H9 (cell line): Measurements from ENCODE around the gene GAL3ST1. TPM values are rescaled to one million over a fixed set of nuclear protein-coding genes. Genes with fewer than 3 reads are reported as not detected.

Source experiments
- DNase-seq: peaks from one replicate; pipeline ENCODE4 v3.0.0-alpha.2; 2017
- H2AFZ ChIP-seq: one replicate; pipeline ENCODE4 v1.6.1; 2013; ENCODE audit warnings: mild to moderate bottlenecking, low read length, control low read depth, moderate library complexity
- H2AK5ac ChIP-seq: 2 replicates; pipeline ENCODE4 v1.6.1; 2013; ENCODE audit warnings: low read length, control low read depth, mixed read lengths; ENCODE audit not compliant: insufficient read length
- H2BK120ac ChIP-seq: one replicate; pipeline ENCODE4 v1.6.1; 2013; ENCODE audit warnings: low read depth, mild to moderate bottlenecking, low read length, control low read depth, inconsistent platforms; ENCODE audit not compliant: poor library complexity, severe bottlenecking
- H2BK12ac ChIP-seq: 2 replicates; pipeline ENCODE4 v1.6.1; 2013; ENCODE audit warnings: low read length, control low read depth, mixed read lengths, low read depth; ENCODE audit not compliant: insufficient read length
- H2BK15ac ChIP-seq: 2 replicates; pipeline ENCODE4 v1.6.1; 2013; ENCODE audit warnings: low read depth, low read length, control low read depth
- H2BK20ac ChIP-seq: one replicate; pipeline ENCODE4 v1.6.1; 2013; ENCODE audit warnings: low read depth, mild to moderate bottlenecking, low read length, control low read depth, inconsistent platforms; ENCODE audit not compliant: poor library complexity, severe bottlenecking
- H2BK5ac ChIP-seq: 2 replicates; pipeline ENCODE4 v1.6.1; 2013; ENCODE audit warnings: low read length, control low read depth, mixed read lengths; ENCODE audit not compliant: insufficient read length
- H3K14ac ChIP-seq: 2 replicates; pipeline ENCODE4 v1.6.1; 2013; ENCODE audit warnings: low read length, control low read depth; ENCODE audit not compliant: insufficient read depth
- H3K18ac ChIP-seq: 2 replicates; pipeline ENCODE4 v1.6.1; 2013; ENCODE audit warnings: low read depth, mild to moderate bottlenecking, mixed read lengths, low read length, control low read depth; ENCODE audit not compliant: insufficient read length
- H3K23ac ChIP-seq: 2 replicates; pipeline ENCODE4 v1.6.1; 2013; ENCODE audit warnings: low read length, control low read depth, mixed read lengths, low read depth; ENCODE audit not compliant: insufficient read length
- H3K23me2 ChIP-seq: 2 replicates; pipeline ENCODE4 v1.6.1; 2013; ENCODE audit warnings: low read depth, mild to moderate bottlenecking, mixed read lengths, low read length, control low read depth; ENCODE audit not compliant: insufficient read length, poor library complexity, severe bottlenecking
- H3K27ac ChIP-seq: 2 replicates; pipeline ENCODE4 v1.5.1; 2013; ENCODE audit warnings: low read length, control low read depth, mixed read lengths, low read depth; ENCODE audit not compliant: insufficient read length
- H3K27me3 ChIP-seq: 2 replicates; pipeline ENCODE4 v1.6.1; 2013; ENCODE audit warnings: low read length, control low read depth, inconsistent platforms; ENCODE audit not compliant: insufficient read depth
- H3K4ac ChIP-seq: 2 replicates; pipeline ENCODE4 v1.6.1; 2013; ENCODE audit warnings: low read depth, mild to moderate bottlenecking, control low read depth, inconsistent platforms, low read length, moderate library complexity
- H3K4me1 ChIP-seq: 2 replicates; pipeline ENCODE4 v1.6.1; 2013; ENCODE audit warnings: low read length, control low read depth, inconsistent platforms; ENCODE audit not compliant: insufficient read depth
- H3K4me2 ChIP-seq: 2 replicates; pipeline ENCODE4 v1.6.1; 2013; ENCODE audit warnings: low read length, control low read depth, mixed read lengths; ENCODE audit not compliant: insufficient read length, insufficient read depth
- H3K56ac ChIP-seq: 2 replicates; pipeline ENCODE4 v1.6.1; 2013; ENCODE audit warnings: low read depth, mild to moderate bottlenecking, mixed read lengths, low read length, control low read depth; ENCODE audit not compliant: insufficient read length
- H3K79me1 ChIP-seq: 2 replicates; pipeline ENCODE4 v1.6.1; 2013; ENCODE audit warnings: low read depth, mild to moderate bottlenecking, moderate library complexity, low read length, control low read depth, inconsistent platforms; ENCODE audit not compliant: insufficient read depth, poor library complexity, severe bottlenecking
- H3K79me2 ChIP-seq: 2 replicates; pipeline ENCODE4 v1.6.1; 2013; ENCODE audit warnings: low read length, control low read depth, inconsistent platforms; ENCODE audit not compliant: insufficient read depth
- H3K9ac ChIP-seq: 2 replicates; pipeline ENCODE4 v1.6.1; 2013; ENCODE audit warnings: low read length, control low read depth, mixed read lengths; ENCODE audit not compliant: insufficient read length; ENCODE audit errors: extremely low read depth
- H3K9me3 ChIP-seq: one replicate; pipeline ENCODE4 v1.6.1; 2013; ENCODE audit warnings: low read depth, low read length, inconsistent platforms; ENCODE audit not compliant: control insufficient read depth
- H3T11ph ChIP-seq: one replicate; pipeline ENCODE4 v1.6.1; 2013; ENCODE audit warnings: mild to moderate bottlenecking, low read length, control low read depth, inconsistent platforms
- H4K20me1 ChIP-seq: one replicate; pipeline ENCODE4 v1.6.1; 2013; ENCODE audit not compliant: control insufficient read depth, insufficient read length, insufficient read depth
- H4K5ac ChIP-seq: 2 replicates; pipeline ENCODE4 v1.6.1; 2013; ENCODE audit warnings: low read depth, mild to moderate bottlenecking, mixed read lengths, low read length, control low read depth; ENCODE audit not compliant: insufficient read length
- H4K8ac ChIP-seq: replicated peaks from 2 replicates; pipeline ENCODE4 v1.6.1; 2013; ENCODE audit warnings: low read length, control low read depth, mixed read lengths, low read depth; ENCODE audit not compliant: insufficient read length
- H4K91ac ChIP-seq: 2 replicates; pipeline ENCODE4 v1.6.1; 2013; ENCODE audit warnings: low read depth, mild to moderate bottlenecking, moderate library complexity, mixed read lengths, low read length, control low read depth; ENCODE audit not compliant: insufficient read length
- H3K27ac Mint-ChIP-seq, 3 experiments: 2 replicates in 2 of 3; 3 replicates in 1 of 3; pipeline ENCODE4 v1.8.0; 2020 to 2021; ENCODE audit warnings: mixed read lengths in 3 of 3, mild to moderate bottlenecking in 1 of 3, moderate library complexity in 1 of 3
- H3K27me3 Mint-ChIP-seq: 2 replicates; pipeline ENCODE4 v1.8.0; 2021; ENCODE audit warnings: low read depth, mild to moderate bottlenecking, moderate library complexity, mixed read lengths
- H3K36me3 Mint-ChIP-seq, 3 experiments: 2 replicates in 2 of 3; 3 replicates in 1 of 3; pipeline ENCODE4 v1.8.0; 2020 to 2021; ENCODE audit warnings: low read depth in 3 of 3, mixed read lengths in 3 of 3; ENCODE audit not compliant: insufficient read depth in 1 of 3
- H3K4me1 Mint-ChIP-seq, 2 experiments: 2 replicates each; pipeline ENCODE4 v1.8.0; 2020; ENCODE audit warnings: mixed read lengths in 2 of 2
- H3K4me3 Mint-ChIP-seq, 2 experiments: 2 replicates in 1 of 2; 3 replicates in 1 of 2; pipeline ENCODE4 v1.8.0; 2020 to 2021; ENCODE audit warnings: mild to moderate bottlenecking in 2 of 2, mixed read lengths in 2 of 2, moderate library complexity in 1 of 2
- H3K9me3 Mint-ChIP-seq, 2 experiments: 2 replicates in 1 of 2; 3 replicates in 1 of 2; pipeline ENCODE4 v1.8.0; 2020; ENCODE audit warnings: mild to moderate bottlenecking in 2 of 2, mixed read lengths in 2 of 2, moderate library complexity in 1 of 2
- WGBS: extraction: QIAGEN DNeasy Blood & Tissue Kit; methylation state at CpG from one replicate; pipeline ENCODE4 v1.1.7; 2013; ENCODE audit warnings: missing lambda C conversion rate, low lambda C conversion rate, mixed read lengths; ENCODE audit not compliant: insufficient read length; ENCODE audit errors: extremely low coverage; 5-methylcytosine and 5-hydroxymethylcytosine counted together
- total RNA-seq: library from RNA; stranded (reverse); gene quantifications from 2 replicates; pipeline ENCODE4 v1.2.1, GENCODE V29; 2021
- TF ChIP-seq, protein P1 (sequence below): fragments of 200-600 bp; sonication (generic); conservative IDR thresholded peaks from 3 replicates; pipeline ENCODE4 v1.8.0; 2021; ENCODE audit warnings: antibody characterized with exemption, mild to moderate bottlenecking

Gene GAL3ST1
- total RNA-seq, 1 experiment from 2014 or later, result 5.1 TPM

- H3T11ph ChIP-seq, result no peak overlapping the region
- Mint-ChIP-seq H3K27ac (peak overlapping the region in 1 of 3 experiments; percentile 79; a peak in 1 of 7 replicates), H3K27me3 (no peaks in the 10 kb centered on the region), H3K9me3 (peaks cover 0 to 3% of the 10 kb centered on the region in 2 experiments; a peak in 2 of 5 replicates), H3K36me3 (peaks cover 0 to 5% (median 4%) of the 10 kb centered on the region in 3 experiments; a peak in 5 of 7 replicates), H3K4me1 (peaks cover 39 to 49% of the 10 kb centered on the region in 2 experiments), H3K4me3 (no peak overlapping the region)
- H3K56ac ChIP-seq, result no peak overlapping the region
- H4K5ac ChIP-seq, result no peak overlapping the region
- H4K91ac ChIP-seq, result no peak overlapping the region
- no peak overlapping the region for H2AK5ac ChIP-seq
- no peaks in the 10 kb centered on the region for H4K20me1 ChIP-seq
- H2BK120ac ChIP-seq, result no peak overlapping the region
- no CpG with 5 or more reads among the region's 2 CpGs for WGBS
- no peaks in the 10 kb centered on the region for H3K27me3 ChIP-seq
- H2BK20ac ChIP-seq, result no peak overlapping the region
- no peak overlapping the region for H3K18ac ChIP-seq
- H4K8ac ChIP-seq, result no peak overlapping the region
- no peak overlapping the region for H2BK5ac ChIP-seq
- H3K4me1 ChIP-seq, result 0 out of 2 replicates have a peak, but pooled peaks cover 6% of the 10 kb centered on the region
- H3K9me3 ChIP-seq, result no peaks in the 10 kb centered on the region
- no peak overlapping the region for H2BK15ac ChIP-seq
- H2BK12ac ChIP-seq, result no peak overlapping the region
- H3K79me2 ChIP-seq, result no peaks in the 10 kb centered on the region
- no peak overlapping the region for H3K4me2 ChIP-seq
- peaks cover 6% of the 10 kb centered on the region for H3K23me2 ChIP-seq
- H3K4ac ChIP-seq, result no peak overlapping the region
- DNase-seq, result no peak
- TF ChIP-seq, protein P1, sequence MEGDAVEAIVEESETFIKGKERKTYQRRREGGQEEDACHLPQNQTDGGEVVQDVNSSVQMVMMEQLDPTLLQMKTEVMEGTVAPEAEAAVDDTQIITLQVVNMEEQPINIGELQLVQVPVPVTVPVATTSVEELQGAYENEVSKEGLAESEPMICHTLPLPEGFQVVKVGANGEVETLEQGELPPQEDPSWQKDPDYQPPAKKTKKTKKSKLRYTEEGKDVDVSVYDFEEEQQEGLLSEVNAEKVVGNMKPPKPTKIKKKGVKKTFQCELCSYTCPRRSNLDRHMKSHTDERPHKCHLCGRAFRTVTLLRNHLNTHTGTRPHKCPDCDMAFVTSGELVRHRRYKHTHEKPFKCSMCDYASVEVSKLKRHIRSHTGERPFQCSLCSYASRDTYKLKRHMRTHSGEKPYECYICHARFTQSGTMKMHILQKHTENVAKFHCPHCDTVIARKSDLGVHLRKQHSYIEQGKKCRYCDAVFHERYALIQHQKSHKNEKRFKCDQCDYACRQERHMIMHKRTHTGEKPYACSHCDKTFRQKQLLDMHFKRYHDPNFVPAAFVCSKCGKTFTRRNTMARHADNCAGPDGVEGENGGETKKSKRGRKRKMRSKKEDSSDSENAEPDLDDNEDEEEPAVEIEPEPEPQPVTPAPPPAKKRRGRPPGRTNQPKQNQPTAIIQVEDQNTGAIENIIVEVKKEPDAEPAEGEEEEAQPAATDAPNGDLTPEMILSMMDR, result no peak
- no peak overlapping the region for H3K9ac ChIP-seq
- H3K23ac ChIP-seq, result no peak overlapping the region
- H2AFZ ChIP-seq, result no peak overlapping the region
- H3K27ac ChIP-seq, result no peak overlapping the region
- no peak overlapping the region for H3K14ac ChIP-seq
- H3K79me1 ChIP-seq, result peaks cover 4% of the 10 kb centered on the region
Measured at GRCh38 chr22:30604723-30605122, 30.3 kb upstream of the GAL3ST1 start.
